B cell (primary cell): Measurements from ENCODE around the gene PDZD8.

Experiments used
- CTCF ChIP-seq: fragments of 200-600 bp; IDR thresholded peaks from one replicate; pipeline ENCODE4 v1.8.0; 2022; ENCODE audit warnings: antibody characterized with exemption, mild to moderate bottlenecking
- EZH2 ChIP-seq: IDR thresholded peaks from 2 replicates; pipeline ENCODE4 v1.6.1; 2012; ENCODE audit warnings: borderline replicate concordance, low read depth, mild to moderate bottlenecking, moderate library complexity, low read length; ENCODE audit not compliant: insufficient read depth, poor library complexity, severe bottlenecking

DNA sequence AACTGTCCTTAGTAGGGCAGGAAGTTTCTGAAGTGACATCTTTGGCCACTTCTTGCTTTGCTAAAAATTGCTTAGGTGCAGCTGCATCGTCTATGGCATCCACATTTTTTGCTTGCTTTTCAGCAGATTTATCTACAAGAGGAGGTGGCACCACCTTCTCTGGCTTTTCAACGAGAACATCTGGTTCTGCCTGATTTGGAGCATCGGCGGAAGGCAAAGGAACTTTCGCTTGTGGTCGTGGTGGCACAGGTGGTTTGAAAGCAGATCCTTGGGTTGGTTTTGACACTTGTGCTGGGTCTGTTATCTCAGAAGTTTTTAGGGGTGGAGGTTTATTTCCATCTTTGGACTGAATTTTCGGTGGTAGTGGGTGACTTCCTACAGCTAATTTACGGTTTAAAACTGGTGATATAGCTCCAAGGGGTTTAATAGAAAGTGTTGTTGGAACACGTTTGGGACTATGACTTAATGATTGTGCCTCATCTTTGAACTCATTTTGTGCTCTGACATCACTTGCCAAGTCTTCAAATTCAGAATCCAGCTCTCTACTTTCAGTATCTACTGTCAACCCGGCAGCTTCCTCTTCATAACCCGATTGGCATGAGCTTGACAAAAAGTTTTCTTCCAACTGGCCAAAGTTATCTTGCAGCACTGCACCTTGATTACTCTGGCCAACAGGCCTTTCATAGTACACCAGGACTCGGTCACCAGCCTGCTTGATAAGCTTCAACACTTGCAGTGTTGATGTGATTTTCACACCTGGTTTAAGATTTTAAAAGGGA lies 90.3 kb downstream of the PDZD8 start:
- TF ChIP-seq CTCF (no peak), EZH2 (no peak)
